Measurements from ENCODE around the gene IL12RB2.

Gene IL12RB2

GRCh38 chr1:67436511-67437055, 128.9 kb downstream of the IL12RB2 start:
- TF ChIP-seq ZNF426 (tag by site-specific recombination; IDR thresholded peaks at IDR 0.05) (no peak), ZNF114 (tag by site-specific recombination; IDR thresholded peaks at IDR 0.05) (no peak)
- Histone ChIP-seq H3K4me1 (ENCODE audit: control insufficient read depth, insufficient read depth, low read length) (peaks cover 21% of the 10 kb centered on the region), H3K9me3 (ENCODE audit: control insufficient read depth, insufficient read depth, low read depth, low read length) (no peaks in the 10 kb centered on the region), H3K27ac (ENCODE audit: extremely low read depth, low read depth, low read length) (no peak overlapping the region), H3K4me3 (ENCODE audit: low read depth, low read length) (no peak overlapping the region), H3K36me3 (ENCODE audit: control insufficient read depth in 2 of 2, insufficient read depth in 1 of 2, low read length in 2 of 2) (no peaks in the 10 kb centered on the region)
- CTCF ChIA-PET = interaction anchor here (0.6 to 2.7 kb wide), 2 partner anchors 64 to 99 kb away, joined by 5 to 10 read pairs; no protein-coding TSS in a partner anchor
- POLR2A ChIA-PET = no interaction called here

GRCh38 chr1:67437961-67438360, 130.3 kb downstream of the IL12RB2 start:
- CTCF ChIA-PET = interaction anchor here (0.7 to 2.7 kb wide), 2 partner anchors 62 to 73 kb away, joined by 3 to 10 read pairs; no protein-coding TSS in a partner anchor

GRCh38 chr1:67439277-67440029, 131.8 kb downstream of the IL12RB2 start:
- H3K36me3 ChIP-seq (ENCODE audit: control insufficient read depth in 2 of 2, insufficient read depth in 1 of 2, low read length in 2 of 2) = no peaks in the 10 kb centered on the region
- no peaks in the 10 kb centered on the region for H3K9me3 ChIP-seq (ENCODE audit: control insufficient read depth, insufficient read depth, low read depth, low read length)
- peaks cover 16% of the 10 kb centered on the region for H3K4me1 ChIP-seq (ENCODE audit: control insufficient read depth, insufficient read depth, low read length)
- ChIA-PET CTCF (interaction anchor here (0.5 to 1.2 kb wide), 2 partner anchors 21 to 61 kb away, joined by 3 to 5 read pairs; no protein-coding TSS in a partner anchor), POLR2A (no interaction called here)
- H3K27ac ChIP-seq (ENCODE audit: extremely low read depth, low read depth, low read length) = no peak overlapping the region
- no peak overlapping the region for H3K4me3 ChIP-seq (ENCODE audit: low read depth, low read length)
- TF ChIP-seq YY1 (tag by site-specific recombination; IDR thresholded peaks at IDR 0.05) (no peak), ZNF221 (tag by site-specific recombination; IDR thresholded peaks at IDR 0.05; ENCODE audit: borderline replicate concordance) (no peak), GLIS1 (tag by site-specific recombination; IDR thresholded peaks at IDR 0.05) (peak; percentile 33; the same call in 1 of the 2 replicates), ZFP37 (tag by site-specific recombination; IDR thresholded peaks at IDR 0.05) (no peak), ZNF626 (tag by site-specific recombination; IDR thresholded peaks at IDR 0.05) (no peak), KLF8 (tag by site-specific recombination; IDR thresholded peaks at IDR 0.05) (no peak), ZNF138 (tag by site-specific recombination; IDR thresholded peaks at IDR 0.05; ENCODE audit: borderline replicate concordance) (no peak), ZSCAN23 (tag by site-specific recombination; IDR thresholded peaks at IDR 0.05) (no peak), ZNF23 (tag by site-specific recombination; IDR thresholded peaks at IDR 0.05; ENCODE audit: borderline replicate concordance) (no peak), ZNF600 (tag by site-specific recombination; IDR thresholded peaks at IDR 0.05) (0 out of 2 replicates have a peak, but pooled peaks have one; percentile 22), ZNF660 (tag by site-specific recombination; IDR thresholded peaks at IDR 0.05) (no peak), HIC1 (tag by site-specific recombination; IDR thresholded peaks at IDR 0.05) (peak; percentile 30; the same call in 1 of the 2 replicates)

More at GRCh38 chr1:67437961-67438360, 130.3 kb downstream of the IL12RB2 start:
- H3K4me1 ChIP-seq (ENCODE audit: control insufficient read depth, insufficient read depth, low read length) = peaks cover 17% of the 10 kb centered on the region
- POLR2A ChIA-PET = no interaction called here
- H3K9me3 ChIP-seq (ENCODE audit: control insufficient read depth, insufficient read depth, low read depth, low read length) = no peaks in the 10 kb centered on the region
- no peak overlapping the region for H3K27ac ChIP-seq (ENCODE audit: extremely low read depth, low read depth, low read length)
- no peak overlapping the region for H3K4me3 ChIP-seq (ENCODE audit: low read depth, low read length)
- no peaks in the 10 kb centered on the region for H3K36me3 ChIP-seq (ENCODE audit: control insufficient read depth in 2 of 2, insufficient read depth in 1 of 2, low read length in 2 of 2)
- TF ChIP-seq REST (tag by site-specific recombination; IDR thresholded peaks at IDR 0.05) (peak; percentile 78), ZNF645 (tag by site-specific recombination; IDR thresholded peaks at IDR 0.05) (no peak)

Data from HEK293 (cell line).